Neural progenitor cell (in vitro differentiated cells): ENCODE data around the gene CIC.
A peak's percentile ranks its signal among the peaks of the same experiment; 100 is the strongest.

ENCODE experiments used
- CTCF ChIP-seq: fragments of 200-600 bp; sonication (generic); IDR thresholded peaks from 2 replicates; pipeline ENCODE4 v1.5.1; 2017; ENCODE audit warnings: antibody characterized with exemption, mild to moderate bottlenecking
- EZH2phosphoT487 ChIP-seq: fragments of 200-600 bp; sonication (generic); IDR thresholded peaks from 2 replicates; pipeline ENCODE4 v1.6.1; 2017; ENCODE audit warnings: antibody characterized with exemption

- TF ChIP-seq EZH2phosphoT487 (no peak), CTCF (peak; percentile 71)
Observed at GRCh38 chr19:42244347-42245220, 24.5 kb upstream of the CIC start.
